ENCODE measurements around the gene TMEM170A.
"Not testable (repeated sequence)": the region's sequence is repeated elsewhere in the genome, so short reads cannot be mapped to it uniquely, and the experiment has no call there.

Gene TMEM170A, protein sequence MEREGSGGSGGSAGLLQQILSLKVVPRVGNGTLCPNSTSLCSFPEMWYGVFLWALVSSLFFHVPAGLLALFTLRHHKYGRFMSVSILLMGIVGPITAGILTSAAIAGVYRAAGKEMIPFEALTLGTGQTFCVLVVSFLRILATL

DNA sequence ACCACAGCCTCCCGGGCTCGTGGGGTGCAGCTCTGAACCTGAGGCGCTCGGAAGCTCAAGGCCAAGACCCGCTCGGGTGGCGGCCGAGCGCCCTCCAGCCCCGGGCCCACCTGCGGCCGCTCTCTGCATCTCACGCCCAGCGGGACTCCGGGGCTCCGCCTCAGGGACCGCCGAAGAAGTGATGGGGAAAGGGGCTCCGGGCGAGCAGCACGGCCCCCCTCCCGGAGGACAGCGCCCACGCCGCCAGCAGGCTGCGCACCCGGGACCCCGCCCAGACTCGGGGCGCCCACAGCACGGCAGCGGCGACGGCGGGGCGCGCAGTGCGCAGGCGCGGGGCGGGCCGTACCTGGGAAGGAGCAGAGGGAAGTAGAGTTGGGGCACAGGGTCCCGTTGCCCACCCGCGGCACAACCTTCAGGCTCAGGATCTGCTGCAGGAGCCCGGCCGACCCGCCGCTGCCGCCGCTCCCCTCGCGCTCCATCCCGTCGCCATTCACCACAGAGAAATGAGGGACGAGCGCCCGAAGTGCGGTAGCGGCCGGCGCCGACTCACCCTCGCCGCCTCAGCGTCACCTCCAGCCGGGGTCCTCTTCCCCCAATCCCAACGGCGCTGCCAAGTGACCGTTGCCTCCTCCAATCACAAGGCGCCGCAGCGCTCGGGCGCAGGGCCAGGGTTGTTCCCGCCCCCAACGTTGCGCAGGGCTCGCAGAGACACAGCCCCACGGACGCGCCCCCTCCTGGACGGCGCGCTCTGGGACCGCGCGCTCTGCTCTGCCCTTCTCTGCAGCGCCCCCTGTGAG, at the start of gene TMEM170A:
Gene TMEM170A, minus strand, starts transcription at position 568 of the 797 bp plus-strand sequence. Its CDS starts 89 bp downstream, at position 479.
- peak; percentile 96 for DNase-seq

DNA sequence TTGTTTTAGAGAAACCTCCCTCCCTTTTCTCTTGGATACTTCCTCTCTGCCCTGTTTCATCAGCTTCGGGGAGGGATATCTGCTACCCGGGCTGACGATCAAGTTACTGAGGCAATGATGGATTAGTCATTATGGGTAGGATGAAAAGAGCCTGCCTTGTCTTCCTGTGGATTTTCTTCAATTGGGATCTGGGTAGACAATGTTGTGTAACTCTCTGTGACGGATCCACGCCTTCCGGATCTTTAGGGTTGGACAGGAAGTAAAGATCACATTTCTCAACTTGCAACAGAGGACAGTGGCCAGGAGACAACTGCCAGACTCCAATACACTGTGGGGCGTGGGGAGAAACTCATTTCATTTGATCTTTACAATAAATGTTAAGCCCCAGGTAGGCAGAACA, 42.1 kb upstream of the TMEM170A start:
- DNase-seq: no peak

DNA sequence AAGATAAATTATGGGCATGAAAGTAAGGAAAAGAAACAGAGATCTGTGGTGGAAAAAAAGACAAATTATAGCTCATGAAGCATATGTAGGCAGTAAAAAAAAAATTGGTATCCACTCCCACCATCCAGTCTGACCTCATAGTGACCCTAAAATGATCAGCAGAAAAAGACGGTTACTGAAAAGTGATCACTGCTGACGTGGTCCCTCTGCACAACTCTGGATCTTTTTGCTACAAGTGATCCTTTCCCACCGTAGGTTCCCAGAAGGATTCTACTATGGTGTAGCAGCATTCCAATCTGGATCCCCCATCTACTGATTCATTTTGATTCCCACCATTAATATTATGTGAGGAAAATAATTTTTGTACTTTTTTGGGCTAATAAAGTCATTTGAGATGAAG, 41.6 kb upstream of the TMEM170A start:
- no peak for DNase-seq

DNA sequence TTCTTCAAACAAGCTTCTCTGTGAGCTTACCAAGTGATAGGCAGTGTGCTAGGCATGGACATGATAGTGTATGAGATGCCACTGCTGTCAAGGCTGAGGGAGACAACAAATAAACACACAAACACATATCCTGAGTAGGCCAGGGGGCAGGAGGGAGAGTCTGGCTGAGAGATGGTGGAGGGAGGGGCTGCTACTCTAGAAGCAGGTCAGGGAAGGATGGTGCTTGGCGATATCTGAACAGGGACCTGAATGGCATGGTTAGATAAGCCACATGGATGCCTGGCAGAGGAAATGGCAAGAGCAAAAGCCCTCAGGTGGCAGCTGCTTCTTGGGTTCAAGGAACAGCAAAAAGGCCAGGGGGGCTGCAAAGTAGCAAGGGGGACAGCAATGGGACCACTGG, 39.3 kb upstream of the TMEM170A start:
- DNase-seq: no peak

DNA sequence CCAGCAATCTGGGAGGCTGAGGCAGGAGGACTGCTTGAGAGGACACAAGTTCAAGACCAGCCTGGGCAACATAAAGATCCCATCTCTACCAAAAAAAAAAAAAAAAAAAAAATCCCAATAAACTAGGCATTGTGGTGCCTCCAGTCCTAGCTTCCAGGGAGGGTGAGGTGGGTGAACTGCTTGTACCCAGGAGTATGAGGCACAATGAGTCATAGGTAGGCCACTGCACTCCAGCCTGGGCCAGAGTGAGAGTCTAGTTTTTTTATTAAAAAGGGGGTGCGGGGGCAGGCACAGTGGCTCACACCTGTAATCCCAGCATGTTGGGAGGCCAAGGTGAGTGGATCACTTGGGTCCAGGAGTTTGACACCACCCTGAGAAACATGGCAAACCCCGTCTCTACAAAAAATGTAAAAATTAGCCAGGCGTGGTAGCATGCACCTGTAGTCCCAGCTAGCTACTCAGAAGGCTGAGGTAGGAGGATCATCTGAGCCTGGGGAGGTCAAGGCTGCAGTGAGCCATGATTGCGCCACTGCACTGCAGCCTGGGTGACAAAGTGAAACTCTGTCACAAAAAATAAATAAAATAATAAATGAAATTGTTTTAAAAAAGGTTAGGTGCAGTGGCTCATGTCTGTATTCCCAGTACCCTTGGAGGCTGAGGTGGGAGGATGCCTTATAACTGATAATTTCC, 38.6 kb upstream of the TMEM170A start:
- DNase-seq: no peak

DNA sequence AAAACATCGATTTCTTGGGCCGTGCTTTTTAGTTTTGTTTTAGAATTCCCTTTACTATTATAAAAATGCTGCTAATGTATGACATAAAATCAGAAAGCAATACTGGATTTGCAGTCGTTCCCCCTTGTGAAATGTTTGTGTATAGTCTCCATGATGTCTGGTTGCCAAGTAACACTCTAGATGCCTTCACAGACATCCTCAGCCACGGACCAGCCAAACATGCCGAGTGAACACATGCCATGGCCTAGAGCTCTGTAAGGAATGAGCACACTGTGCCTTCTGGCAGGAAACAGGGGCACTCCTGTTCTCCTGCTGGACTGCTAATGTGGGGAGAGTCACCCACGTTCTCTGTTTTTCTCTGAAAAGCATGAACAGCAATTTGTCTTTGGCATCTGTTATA, 37.3 kb upstream of the TMEM170A start:
- not testable (repeated sequence) for DNase-seq

DNA sequence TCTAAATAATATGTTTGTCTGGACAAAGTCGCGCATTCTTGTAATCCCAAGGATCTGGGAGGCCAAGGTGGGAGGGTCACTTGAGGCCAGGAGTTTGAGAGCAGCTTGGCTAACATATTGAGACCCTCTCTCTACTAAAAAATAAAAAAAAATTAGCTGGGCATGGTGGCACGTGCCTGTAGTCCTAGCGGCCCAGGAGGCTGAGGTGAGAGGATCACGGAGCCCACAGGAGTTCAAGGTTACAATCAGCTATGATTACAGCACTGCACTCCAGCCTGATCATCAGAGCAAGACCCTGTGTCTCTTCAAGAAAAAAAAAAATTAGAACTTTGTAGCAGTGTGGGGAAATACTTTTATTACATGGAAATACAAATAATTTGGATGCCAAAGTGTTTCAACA, 36.9 kb upstream of the TMEM170A start:
- DNase-seq: no peak

DNA sequence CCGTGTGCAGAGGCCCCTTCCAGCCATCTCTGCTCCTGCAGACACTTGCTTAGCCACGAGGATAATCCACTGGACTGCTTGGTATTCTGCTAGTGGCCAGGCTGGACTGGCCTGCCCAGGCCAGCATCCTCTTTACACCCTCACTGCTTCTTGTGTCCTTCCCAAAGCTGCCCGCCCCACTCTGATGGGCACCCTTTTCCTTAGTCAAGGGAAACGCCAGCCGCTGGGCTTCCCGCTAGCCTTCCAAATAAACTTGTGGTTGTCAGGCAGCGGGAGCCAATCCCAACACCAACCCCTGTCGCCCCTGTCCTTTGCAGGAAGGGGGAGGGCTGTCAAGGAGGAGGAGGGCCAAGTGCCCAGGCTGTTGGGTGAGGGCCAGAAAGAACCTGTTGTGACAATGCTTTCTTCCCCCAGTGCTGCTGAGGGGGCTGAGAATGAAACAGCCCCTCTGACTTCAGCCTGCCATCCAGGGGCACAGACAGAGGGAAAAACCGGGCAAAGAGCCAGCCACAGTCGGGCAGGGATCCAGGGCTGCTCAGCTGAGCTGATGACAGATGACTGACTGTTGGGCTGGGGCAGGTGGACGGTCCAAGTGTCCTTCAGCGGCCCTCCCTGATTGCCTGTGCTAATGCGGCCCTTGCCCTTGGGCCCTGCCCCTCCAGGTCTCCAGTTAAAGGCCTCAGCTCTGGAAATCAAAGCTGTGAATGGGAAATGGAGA, 34.3 kb upstream of the TMEM170A start:
- DNase-seq: not testable (repeated sequence)

DNA sequence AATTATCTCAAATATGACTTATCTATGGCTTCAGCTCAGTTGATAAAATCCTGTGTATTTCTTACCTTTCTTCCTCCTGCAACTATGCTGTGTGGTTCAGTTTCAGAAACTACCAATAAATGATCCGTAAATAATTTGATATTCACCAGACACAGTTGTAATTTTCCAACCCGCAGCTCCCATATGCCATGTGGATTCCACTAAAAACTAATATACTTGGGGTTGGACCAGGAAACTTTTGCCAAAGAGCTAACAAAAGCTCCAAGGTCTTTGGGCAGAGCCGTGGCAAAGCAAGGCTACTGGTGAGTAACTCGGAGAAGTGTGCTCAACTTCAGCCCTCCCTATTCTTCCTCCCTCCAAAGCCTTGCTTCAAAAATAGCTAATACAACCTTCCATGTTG, 33.1 kb upstream of the TMEM170A start:
- no peak for DNase-seq

DNA sequence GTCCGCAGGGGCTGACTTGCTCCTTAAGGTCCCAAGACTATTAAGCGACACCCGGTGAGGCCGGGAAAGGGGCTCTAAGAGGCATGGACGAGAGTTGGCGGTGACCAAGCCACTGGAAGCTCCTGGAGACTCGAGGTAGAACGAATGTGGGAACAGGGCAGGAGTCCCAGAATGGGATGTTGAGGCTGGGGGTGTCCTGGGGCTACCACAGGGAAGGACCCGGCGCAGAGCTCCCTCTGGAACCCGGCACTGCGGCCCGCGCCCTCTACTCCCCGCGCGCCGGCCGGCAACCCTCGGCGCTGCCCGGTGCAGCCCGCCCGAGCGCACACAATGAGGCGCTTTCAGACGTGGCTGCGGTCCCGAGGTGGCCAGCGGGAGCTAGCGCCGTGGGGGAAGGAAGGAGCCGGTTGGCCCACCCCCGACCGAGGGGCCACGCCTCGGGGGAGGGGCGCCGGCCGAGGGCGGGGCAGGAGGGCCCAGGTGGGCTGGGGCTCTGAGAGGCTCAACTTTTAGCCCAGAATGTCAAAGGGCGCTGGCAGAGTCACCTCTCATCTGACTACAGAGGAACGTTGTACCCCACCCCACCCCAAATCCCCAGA, 30.7 kb upstream of the TMEM170A start, which contains the start of gene CHST6:
Gene CHST6, minus strand, starts transcription at position 366 of the 599 bp plus-strand sequence. CDS start 15,613 bp downstream, outside the sequence.
- peak; percentile 60 for DNase-seq

DNA sequence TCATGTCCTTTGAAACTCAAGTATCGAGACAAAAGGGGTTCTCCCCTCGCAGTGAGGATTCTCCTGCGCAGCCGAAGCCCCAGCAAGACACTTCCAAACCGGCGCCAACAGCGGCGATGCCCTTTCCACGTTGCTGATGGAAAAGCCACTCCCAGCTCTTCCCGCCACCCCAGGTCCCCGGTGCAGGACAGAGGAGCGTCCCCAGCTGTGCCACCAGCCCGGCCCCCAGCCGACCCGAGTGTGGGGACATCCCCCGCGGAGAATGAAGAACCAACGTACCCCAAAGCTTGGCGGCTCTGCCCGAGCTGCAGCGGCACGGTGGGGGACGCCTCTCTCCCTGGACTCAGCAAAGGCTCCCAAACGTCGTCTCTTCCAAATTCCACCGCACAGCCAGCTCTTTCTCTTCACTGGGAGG, 30.2 kb upstream of the TMEM170A start:
- no peak for DNase-seq

DNA sequence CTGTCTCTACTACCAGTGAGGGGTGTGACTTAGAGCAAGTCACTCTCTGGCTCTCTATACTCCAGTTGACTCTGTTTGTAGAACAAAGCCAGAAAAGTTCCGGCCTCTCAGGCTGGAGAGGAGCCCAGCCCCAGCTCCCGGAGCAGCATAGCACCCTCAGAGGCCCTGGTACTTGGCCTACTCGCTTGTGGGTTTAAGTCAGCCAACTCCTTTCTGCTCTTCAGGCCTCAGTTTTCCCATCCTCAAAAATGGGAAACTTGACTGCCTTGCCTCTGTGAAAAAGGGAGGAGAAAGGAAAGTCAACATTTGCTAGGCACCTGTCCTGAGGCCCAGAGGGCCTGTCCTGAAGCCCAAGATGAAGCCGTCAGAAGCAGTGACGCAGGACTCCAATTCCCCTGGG, 29.7 kb upstream of the TMEM170A start:
- DNase-seq: no peak

DNA sequence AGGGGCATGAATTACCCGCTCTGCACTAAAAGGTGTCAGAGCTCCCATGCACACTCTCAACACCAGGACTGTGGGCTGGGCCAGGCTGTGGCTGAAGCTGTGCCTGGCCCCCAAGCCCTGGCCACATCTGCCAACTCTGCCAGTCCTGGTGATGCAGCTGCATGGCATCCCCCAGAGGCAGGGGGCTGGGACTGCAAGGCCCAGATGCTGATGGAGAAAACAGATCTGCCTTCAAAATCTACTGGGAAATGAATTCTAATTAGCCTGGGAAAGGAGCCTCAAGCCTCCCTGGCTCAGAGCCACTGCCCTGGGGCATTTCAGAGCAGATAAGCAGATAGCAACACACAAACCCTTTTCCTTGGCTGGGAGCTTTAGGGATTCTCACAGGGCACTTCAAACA, 27.4 kb upstream of the TMEM170A start:
- peak; percentile 92 for DNase-seq

DNA sequence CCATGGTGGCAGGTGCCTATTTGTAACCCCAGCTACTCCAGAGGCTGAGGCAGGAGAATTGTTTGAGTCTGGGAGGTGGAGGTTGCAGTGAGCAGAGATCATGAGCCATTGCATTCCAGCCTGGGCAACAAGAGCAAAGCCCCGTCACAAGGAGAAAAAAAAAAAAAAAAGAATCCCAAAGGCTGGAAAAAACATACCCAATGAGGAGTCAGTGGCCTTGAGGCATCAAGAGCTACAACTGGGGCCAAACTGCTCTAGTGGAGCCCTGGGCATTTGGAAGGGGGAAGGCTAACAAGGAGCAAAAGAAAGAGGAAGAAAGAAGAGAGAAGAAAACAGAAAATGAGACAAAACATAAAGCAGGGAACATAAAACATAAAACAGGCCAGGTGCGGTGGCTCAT, 23.8 kb upstream of the TMEM170A start:
- DNase-seq: no peak

DNA sequence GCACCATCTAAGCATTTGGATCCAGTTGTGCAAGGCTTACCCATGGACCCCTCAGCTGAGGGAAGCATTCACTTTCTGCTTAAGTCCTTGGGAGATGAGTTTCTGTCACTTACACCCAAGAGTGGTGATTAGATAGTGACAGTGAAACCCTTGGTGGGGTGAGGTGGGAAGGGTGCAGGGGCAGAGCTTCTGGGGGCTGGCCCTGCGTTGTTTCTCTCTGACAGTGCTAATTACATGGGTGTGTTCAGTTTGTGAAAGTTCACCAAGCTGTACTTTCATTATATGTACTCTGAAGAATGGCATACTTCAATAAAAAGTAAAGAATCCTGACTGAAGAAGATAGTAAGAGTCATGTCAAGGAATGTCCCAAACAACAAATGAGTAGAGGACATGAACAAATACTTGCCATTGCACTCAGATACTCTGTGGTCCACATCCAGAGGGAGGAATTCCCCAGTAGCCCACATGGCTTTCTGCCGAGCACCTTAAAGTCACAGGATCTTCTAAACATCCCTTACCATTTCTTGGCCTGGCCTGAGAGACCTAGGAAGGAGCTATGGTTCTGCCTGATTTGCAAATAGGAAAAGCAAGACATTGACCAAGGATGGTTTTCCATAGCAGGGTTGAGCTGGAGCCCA, 22.3 kb upstream of the TMEM170A start:
- DNase-seq: no peak

DNA sequence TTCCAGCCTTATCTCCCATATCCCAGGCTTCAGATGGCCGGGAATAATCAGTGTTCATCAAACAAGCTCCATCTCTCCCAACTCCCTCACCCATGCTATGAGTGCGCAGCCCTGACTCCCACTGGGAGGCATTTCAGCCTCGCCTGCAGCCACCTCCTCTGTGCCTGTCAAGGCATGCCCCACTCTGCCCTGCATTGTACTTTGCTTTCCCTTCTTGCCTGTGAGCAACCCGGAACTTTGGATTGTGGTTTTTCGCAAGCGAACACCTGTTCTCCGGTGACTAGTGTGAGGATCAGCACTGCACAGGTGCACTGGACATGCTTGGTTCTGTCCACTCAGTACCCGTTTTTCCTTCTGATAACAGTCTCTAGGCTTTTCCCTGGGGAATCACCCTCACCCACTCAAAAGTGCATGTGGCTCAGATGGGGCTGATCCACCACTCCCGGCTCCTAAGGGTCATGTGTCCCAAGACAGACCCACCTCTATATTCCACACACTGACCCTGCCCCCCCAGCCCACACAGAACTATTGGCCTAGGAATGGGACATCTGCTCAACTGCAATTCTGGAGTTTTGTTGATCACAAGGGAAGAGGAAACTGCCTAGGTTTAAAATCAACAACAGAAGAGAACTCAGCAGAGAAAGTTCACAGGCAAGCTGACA, 21.7 kb upstream of the TMEM170A start:
- no peak for DNase-seq

DNA sequence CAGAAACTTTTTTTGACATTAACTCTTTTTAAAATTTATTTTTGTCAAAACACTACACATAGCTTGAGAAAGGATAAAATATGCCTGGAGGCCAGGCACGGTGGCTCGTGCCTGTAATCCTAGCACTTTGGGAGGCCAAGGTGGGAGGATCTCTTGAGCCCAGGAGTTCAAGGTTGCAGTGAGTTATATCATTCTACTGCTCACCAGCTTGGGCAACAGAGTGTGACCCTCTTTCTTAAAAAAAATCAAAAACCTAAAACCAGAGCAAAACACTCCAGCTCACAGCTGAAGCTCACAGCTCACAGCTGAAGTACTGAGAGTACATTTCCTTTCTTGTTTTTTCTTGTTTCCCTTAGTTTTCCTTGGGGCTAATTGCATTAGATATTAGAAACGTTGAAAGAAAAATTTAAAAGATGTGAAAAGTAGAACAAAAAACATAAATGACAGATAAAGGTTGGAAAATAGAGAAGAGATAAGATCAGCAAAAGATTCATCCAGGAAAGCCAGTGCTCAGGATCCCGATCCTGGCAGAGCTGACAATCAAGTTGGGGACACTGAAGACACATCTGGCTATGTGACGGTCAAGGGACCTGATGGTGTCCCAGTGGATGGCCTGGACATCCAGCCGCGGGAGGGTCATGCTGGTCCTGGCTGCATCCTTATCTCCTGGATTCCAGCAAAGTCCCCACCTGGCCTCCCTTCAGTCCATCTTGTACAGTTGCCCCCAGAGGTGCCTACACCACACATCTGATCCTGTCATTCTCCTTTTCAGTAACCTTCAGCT, 20.9 kb upstream of the TMEM170A start:
- no peak for DNase-seq

DNA sequence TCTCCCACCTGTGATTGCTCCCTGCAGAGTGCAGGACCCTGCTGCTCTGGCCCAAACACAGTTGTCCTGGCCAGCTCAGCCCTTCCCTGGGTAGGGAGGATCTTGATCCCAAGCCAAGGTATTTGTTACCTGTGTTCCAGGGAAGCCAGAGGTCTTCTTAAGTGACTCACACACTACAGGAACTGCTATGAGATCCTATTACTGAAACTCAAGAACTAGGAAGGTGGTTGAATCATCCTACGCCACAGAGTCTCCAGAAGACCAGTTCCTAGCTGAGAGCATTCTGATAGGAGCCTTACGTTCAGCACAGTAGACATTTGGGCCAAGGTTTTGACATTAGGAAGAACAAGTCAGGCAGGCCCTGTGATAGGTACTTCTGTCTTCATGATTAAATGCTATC, 18.7 kb upstream of the TMEM170A start:
- peak; percentile 76 for DNase-seq

DNA sequence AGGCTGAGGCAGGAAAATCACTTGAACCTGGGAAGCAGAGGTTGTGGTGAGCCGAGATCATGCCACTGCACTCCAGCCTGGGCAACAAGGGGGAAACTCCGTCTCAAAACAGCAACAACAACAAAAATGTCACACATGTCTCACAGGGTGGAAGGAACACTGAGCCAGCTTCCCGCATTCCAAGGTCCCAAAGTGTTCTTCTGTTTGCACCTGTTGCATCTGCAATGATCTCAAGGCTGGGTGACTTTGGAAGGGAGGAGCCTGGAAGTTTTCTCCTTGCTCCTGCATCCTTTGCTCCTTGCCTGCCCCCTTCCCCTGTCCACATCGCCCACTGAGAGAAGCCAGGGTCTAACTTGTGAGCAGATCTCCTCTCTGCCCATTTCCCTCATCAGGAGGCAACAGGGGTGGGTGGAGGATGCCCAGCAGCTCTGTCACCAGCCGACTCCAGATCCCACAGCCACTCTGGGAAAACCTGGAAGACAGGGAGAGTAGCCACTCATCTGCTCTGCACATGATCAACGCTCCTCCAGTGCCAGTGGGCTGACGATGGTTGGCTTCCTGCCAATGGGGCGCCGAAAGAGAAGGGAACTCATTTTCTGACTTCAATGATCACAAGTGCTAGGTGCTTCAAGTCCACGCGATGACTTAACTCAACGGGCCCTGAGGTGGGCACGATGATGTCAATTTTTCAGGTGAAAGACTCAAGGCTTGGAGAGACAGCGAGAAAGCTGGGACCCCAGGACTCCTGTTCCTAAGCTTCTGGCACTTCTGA, 18.1 kb upstream of the TMEM170A start:
- peak; percentile 24 for DNase-seq

DNA sequence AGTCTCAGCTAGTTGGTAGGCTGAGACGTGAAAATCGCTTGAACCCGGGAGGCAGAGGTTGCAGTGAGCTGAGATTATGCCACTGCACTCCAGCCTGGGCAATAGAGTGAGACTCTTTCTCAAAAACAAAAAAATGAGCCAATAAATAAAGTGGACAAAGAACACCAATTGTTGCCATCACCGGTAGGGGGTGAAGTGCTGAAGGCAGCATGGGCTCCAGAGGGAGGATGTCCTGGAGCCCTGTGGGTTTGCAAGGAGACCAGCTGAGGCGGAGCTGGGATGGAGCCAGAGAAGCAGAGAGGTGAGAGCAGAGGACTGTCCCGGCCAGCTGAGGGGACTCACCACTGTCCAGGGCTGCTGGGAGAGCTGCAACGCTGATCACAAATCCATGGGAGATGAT, 17.0 kb upstream of the TMEM170A start:
- no peak for DNase-seq

Measured in 8988T (cell line).